ENCODE measurements around the gene APBA1. TPM values are rescaled to one million over a fixed set of nuclear protein-coding genes. Genes with fewer than 3 reads are reported as not detected.

Gene APBA1
- total RNA-seq, 1 experiment from 2014 or later: 1.8 TPM

GRCh38 chr9:69391487-69391886 lies 280.7 kb downstream of the APBA1 start:
- Mint-ChIP-seq H3K27me3 (ENCODE audit: low read depth) (no peaks in the 10 kb centered on the region), H3K27ac (no peak overlapping the region; a peak in 1 of 7 replicates), H3K36me3 (ENCODE audit: insufficient read depth in 1 of 3, low read depth in 3 of 3) (peaks cover 7 to 60% (median 12%) of the 10 kb centered on the region in 3 experiments; a peak in 5 of 7 replicates), H3K9me3 (no peaks in the 10 kb centered on the region), H3K4me1 (peaks cover 0 to 7% of the 10 kb centered on the region in 2 experiments; a peak in 2 of 4 replicates), H3K4me3 (no peak overlapping the region)
- H3K4me2 ChIP-seq (ENCODE audit: insufficient read depth, insufficient read length, low read length): no peak overlapping the region
- H3K9me3 ChIP-seq (ENCODE audit: control insufficient read depth, low read depth, low read length): no peaks in the 10 kb centered on the region
- H3K14ac ChIP-seq (ENCODE audit: insufficient read depth, low read length): no peak overlapping the region
- no peak overlapping the region for H3K4ac ChIP-seq (ENCODE audit: low read depth, low read length)
- H3K79me1 ChIP-seq (ENCODE audit: insufficient read depth, low read depth, low read length, poor library complexity, severe bottlenecking): no peaks in the 10 kb centered on the region
- no peak overlapping the region for H3K18ac ChIP-seq (ENCODE audit: insufficient read length, low read depth, low read length)
- TF ChIP-seq CTCF (conservative IDR thresholded peaks at IDR 0.05): no peak
- no peaks in the 10 kb centered on the region for H4K20me1 ChIP-seq (ENCODE audit: control insufficient read depth, insufficient read depth, insufficient read length)
- no peak overlapping the region for H3K23ac ChIP-seq (ENCODE audit: insufficient read length, low read depth, low read length)
- no peak overlapping the region for H3T11ph ChIP-seq (ENCODE audit: low read length)
- DNase-seq: no peak
- H2BK5ac ChIP-seq (ENCODE audit: insufficient read length, low read length): no peak overlapping the region
- no peak overlapping the region for H3K56ac ChIP-seq (ENCODE audit: insufficient read length, low read depth, low read length)
- H3K23me2 ChIP-seq (ENCODE audit: insufficient read length, low read depth, low read length, poor library complexity, severe bottlenecking): no peaks in the 10 kb centered on the region
- H3K9ac ChIP-seq (ENCODE audit: extremely low read depth, insufficient read length, low read length): no peak overlapping the region
- H2AK5ac ChIP-seq (ENCODE audit: insufficient read length, low read length): no peak overlapping the region
- H2BK20ac ChIP-seq (ENCODE audit: low read depth, low read length, poor library complexity, severe bottlenecking): no peak overlapping the region
- no peak overlapping the region for H2BK120ac ChIP-seq (ENCODE audit: low read depth, low read length, poor library complexity, severe bottlenecking)
- H4K91ac ChIP-seq (ENCODE audit: insufficient read length, low read depth, low read length): no peak overlapping the region
- no peaks in the 10 kb centered on the region for H3K27me3 ChIP-seq (ENCODE audit: insufficient read depth, low read length)
- no peak overlapping the region for H2AFZ ChIP-seq (ENCODE audit: low read length)
- H4K5ac ChIP-seq (ENCODE audit: insufficient read length, low read depth, low read length): no peak overlapping the region
- H3K27ac ChIP-seq (ENCODE audit: insufficient read length, low read depth, low read length): no peak overlapping the region
- no peaks in the 10 kb centered on the region for H3K4me1 ChIP-seq (ENCODE audit: insufficient read depth, low read length)
- no peak overlapping the region for H2BK15ac ChIP-seq (ENCODE audit: low read depth, low read length)
- no peak overlapping the region for H4K8ac ChIP-seq (replicated peaks; ENCODE audit: insufficient read length, low read depth, low read length)
- no peak overlapping the region for H2BK12ac ChIP-seq (ENCODE audit: insufficient read length, low read depth, low read length)
- no CpG with 5 or more reads among the region's 11 CpGs for WGBS (ENCODE audit: extremely low coverage, insufficient read length, low lambda C conversion rate)
- H3K79me2 ChIP-seq (ENCODE audit: insufficient read depth, low read length): no peaks in the 10 kb centered on the region

Data from H9 (cell line).